Heart left ventricle (tissue), 13 donors: ENCODE data around the gene STUB1.

Source experiments
- POLR2A ChIP-seq, 2 donors: fragments of 450-650 bp; IDR thresholded peaks; one replicate each; pipeline ENCODE4 v1.6.1; 2017; ENCODE audit warnings: antibody characterized with exemption in 2 of 2, mild to moderate bottlenecking in 2 of 2, moderate library complexity in 2 of 2
- TF ChIP-seq, protein P1 (sequence below), 12 donors: fragments of 200-600 bp; sonication (generic) in 4 of 12; IDR thresholded peaks; one replicate each; pipeline versions ENCODE4 v1.5.0 to v1.8.0; 2018 to 2022; ENCODE audit warnings: antibody characterized with exemption in 12 of 12, mild to moderate bottlenecking in 5 of 12
- donor health status: ischemic (EF 13 %, LVEDD 7.1; RV severe dilation, severe dysfunction).
- donor health status: DM: no; HTN: yes; CAD: no.
- donor health status: DM: no; HTN: no; CAD: no.
- donor health status: ischemic (EF 25% LVEDD 6.9; RV normal size, moderate dysfunction).
- donor health status: ischemic (EF 25% LVEDD 5.7; RV mildly dilated, moderate dysfunction).
- donor health status: ischemic (EF 35%, LVEDD 5.7; RV mildly dilated, moderate dysfunction).
- donor health status: nonischemic (EF 11% LVEDD 7.7; RV severe dilation, severe dysfunction).
- donor health status: DM: yes; HTN: yes; CAD: no.
- donor health status: PGD.
- donor health status: ischemic (EF 29% LVEDD 5.4; RV normal size, mild dysfunction).
- donor health status: nonischemic (EF 23%, LVEDD 6.1; RV moderate dilation, normal function).

GRCh38 chr16:704552-705380, 24.6 kb downstream of the STUB1 start:
- TF ChIP-seq, protein P1, sequence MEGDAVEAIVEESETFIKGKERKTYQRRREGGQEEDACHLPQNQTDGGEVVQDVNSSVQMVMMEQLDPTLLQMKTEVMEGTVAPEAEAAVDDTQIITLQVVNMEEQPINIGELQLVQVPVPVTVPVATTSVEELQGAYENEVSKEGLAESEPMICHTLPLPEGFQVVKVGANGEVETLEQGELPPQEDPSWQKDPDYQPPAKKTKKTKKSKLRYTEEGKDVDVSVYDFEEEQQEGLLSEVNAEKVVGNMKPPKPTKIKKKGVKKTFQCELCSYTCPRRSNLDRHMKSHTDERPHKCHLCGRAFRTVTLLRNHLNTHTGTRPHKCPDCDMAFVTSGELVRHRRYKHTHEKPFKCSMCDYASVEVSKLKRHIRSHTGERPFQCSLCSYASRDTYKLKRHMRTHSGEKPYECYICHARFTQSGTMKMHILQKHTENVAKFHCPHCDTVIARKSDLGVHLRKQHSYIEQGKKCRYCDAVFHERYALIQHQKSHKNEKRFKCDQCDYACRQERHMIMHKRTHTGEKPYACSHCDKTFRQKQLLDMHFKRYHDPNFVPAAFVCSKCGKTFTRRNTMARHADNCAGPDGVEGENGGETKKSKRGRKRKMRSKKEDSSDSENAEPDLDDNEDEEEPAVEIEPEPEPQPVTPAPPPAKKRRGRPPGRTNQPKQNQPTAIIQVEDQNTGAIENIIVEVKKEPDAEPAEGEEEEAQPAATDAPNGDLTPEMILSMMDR (IDR thresholded peaks at IDR 0.05), result no peak
- no peak for TF ChIP-seq POLR2A (IDR thresholded peaks at IDR 0.05)
